Liver (tissue), 9 donors: Measurements from ENCODE around the gene FSTL1. TPM values are rescaled to one million over a fixed set of nuclear protein-coding genes. Genes with fewer than 3 reads are reported as not detected.

ENCODE experiments used
- DNase-seq: peaks from one replicate; pipeline ENCODE4 v3.0.0-alpha.2; 2017; ENCODE audit warnings: low spot score
- H3K27ac ChIP-seq, 2 donors: one replicate each; pipeline ENCODE4 v1.7.0; 2013; ENCODE audit warnings: inconsistent platforms in 2 of 2, low read length in 2 of 2, control low read depth in 1 of 2, low read depth in 1 of 2, mild to moderate bottlenecking in 1 of 2
- H3K27me3 ChIP-seq, 4 donors: one replicate each; pipeline versions ENCODE4 v1.6.1 to v1.7.0; 2013; ENCODE audit warnings: low read length in 3 of 4, inconsistent platforms in 1 of 4, mild to moderate bottlenecking in 1 of 4, moderate library complexity in 1 of 4; ENCODE audit not compliant: control insufficient read depth in 4 of 4, insufficient read depth in 4 of 4
- H3K36me3 ChIP-seq, 4 donors: one replicate each; pipeline versions ENCODE4 v1.6.1 to v1.7.0; 2013; ENCODE audit warnings: low read length in 3 of 4, mild to moderate bottlenecking in 3 of 4, low read depth in 1 of 4, moderate library complexity in 1 of 4; ENCODE audit not compliant: control insufficient read depth in 4 of 4, insufficient read depth in 3 of 4
- H3K4me1 ChIP-seq, 4 donors: one replicate each; pipeline versions ENCODE4 v1.6.1 to v1.7.0; 2013; ENCODE audit warnings: low read length in 3 of 4, mild to moderate bottlenecking in 3 of 4, moderate library complexity in 1 of 4; ENCODE audit not compliant: control insufficient read depth in 4 of 4, insufficient read depth in 4 of 4
- H3K4me3 ChIP-seq, 3 donors: one replicate each; pipeline versions ENCODE4 v1.6.1 to v1.7.0; 2013; ENCODE audit warnings: low read length in 3 of 3, control low read depth in 1 of 3, low read depth in 1 of 3, mild to moderate bottlenecking in 1 of 3
- H3K9ac ChIP-seq, 2 donors: one replicate each; pipeline ENCODE4 v1.7.0; 2013; ENCODE audit warnings: low read length in 2 of 2, mild to moderate bottlenecking in 2 of 2, moderate library complexity in 2 of 2, control low read depth in 1 of 2, low read depth in 1 of 2
- H3K9me3 ChIP-seq, 4 donors: one replicate each; pipeline versions ENCODE4 v1.6.1 to v1.7.0; 2013; ENCODE audit warnings: low read length in 3 of 4; ENCODE audit not compliant: control insufficient read depth in 4 of 4
- EGR1 ChIP-seq, 2 donors: IDR thresholded peaks; 2 replicates each; pipeline ENCODE4 v1.6.1; 2016 to 2018; ENCODE audit warnings: antibody characterized with exemption in 2 of 2, low read depth in 2 of 2
- FOXA1 ChIP-seq: IDR thresholded peaks from 2 replicates; pipeline ENCODE4 v1.6.1; 2016; ENCODE audit warnings: antibody characterized with exemption
- FOXA2 ChIP-seq: IDR thresholded peaks from 2 replicates; pipeline ENCODE4 v1.6.1; 2016; ENCODE audit warnings: antibody characterized with exemption
- GABPA ChIP-seq, 2 donors: IDR thresholded peaks in 1 of 2; conservative IDR thresholded peaks in 1 of 2; 2 replicates each; pipeline ENCODE4 v1.6.1; 2016; ENCODE audit warnings: antibody characterized with exemption in 2 of 2, mild to moderate bottlenecking in 1 of 2, moderate library complexity in 1 of 2
- HNF4A ChIP-seq, 2 donors: conservative IDR thresholded peaks; 2 replicates each; pipeline ENCODE4 v1.6.1; 2016; ENCODE audit warnings: antibody characterized with exemption in 2 of 2, mild to moderate bottlenecking in 2 of 2
- HNF4G ChIP-seq: IDR thresholded peaks from 2 replicates; pipeline ENCODE4 v1.6.1; 2016; ENCODE audit warnings: antibody characterized with exemption
- JUND ChIP-seq, 2 donors: IDR thresholded peaks; 2 replicates each; pipeline ENCODE4 v1.6.1; 2016; ENCODE audit warnings: antibody characterized with exemption in 2 of 2
- MAX ChIP-seq: IDR thresholded peaks from 2 replicates; pipeline ENCODE4 v1.6.1; 2016; ENCODE audit warnings: antibody characterized with exemption
- NR2F2 ChIP-seq: IDR thresholded peaks from 2 replicates; pipeline ENCODE4 v1.6.1; 2016; ENCODE audit warnings: antibody characterized with exemption
- RAD21 ChIP-seq, 2 donors: IDR thresholded peaks; 2 replicates each; pipeline ENCODE4 v1.6.1; 2016; ENCODE audit warnings: antibody characterized with exemption in 2 of 2, mild to moderate bottlenecking in 2 of 2
- REST ChIP-seq: IDR thresholded peaks from 2 replicates; pipeline ENCODE4 v1.6.1; 2016; ENCODE audit warnings: antibody characterized with exemption, mild to moderate bottlenecking
- RXRA ChIP-seq, 2 donors: IDR thresholded peaks; 2 replicates each; pipeline ENCODE4 v1.6.1; 2017 to 2018; ENCODE audit warnings: antibody characterized with exemption in 2 of 2, mild to moderate bottlenecking in 1 of 2
- SP1 ChIP-seq: IDR thresholded peaks from 2 replicates; pipeline ENCODE4 v1.6.1; 2018; ENCODE audit warnings: antibody characterized with exemption, mild to moderate bottlenecking
- TAF1 ChIP-seq: conservative IDR thresholded peaks from 2 replicates; pipeline ENCODE4 v1.6.1; 2016; ENCODE audit warnings: antibody characterized with exemption, mild to moderate bottlenecking
- YY1 ChIP-seq: IDR thresholded peaks from 2 replicates; pipeline ENCODE4 v1.6.1; 2016; ENCODE audit warnings: antibody characterized with exemption, mild to moderate bottlenecking
- ZBTB33 ChIP-seq: IDR thresholded peaks from 2 replicates; pipeline ENCODE4 v1.6.1; 2016; ENCODE audit warnings: antibody characterized with exemption
- WGBS: extraction: QIAGEN DNeasy Blood & Tissue Kit; methylation state at CpG from one replicate; pipeline ENCODE4 v1.1.7; 2013; 5-methylcytosine and 5-hydroxymethylcytosine counted together
- polyA plus RNA-seq, 2 donors: library from polyadenylated mRNA; stranded (reverse) in 1 of 2; unstranded in 1 of 2; fragments of 200-250 nt in 1 of 2; fragments of >200 nt in 1 of 2; fragmentation: Nextera tagmentation in 1 of 2; extraction: Ambion mirVana in 1 of 2; gene quantifications; one replicate each; pipeline versions ENCODE4 v1.2.1 to v1.2.3, GENCODE V29; 2013 to 2015
- total RNA-seq, 2 donors: library from RNA; depleted of rRNA; stranded (reverse); fragments of >200 nt; gene quantifications; one replicate each; pipeline ENCODE4 v1.2.3, GENCODE V29; 2014
- TF ChIP-seq, protein P1 (sequence below): fragments of 150-350 bp; IDR thresholded peaks from 2 replicates; pipeline ENCODE4 v1.5.1; 2017; ENCODE audit warnings: improper control_type of control experiment, low read depth, low read length; ENCODE audit not compliant: missing input control
- TF ChIP-seq, protein P2 (sequence below): IDR thresholded peaks from 2 replicates; pipeline ENCODE4 v1.6.1; 2016; ENCODE audit warnings: antibody characterized with exemption
- donor health status: healthy.
- donor health status: healthy.
- donor health status: healthy.
- donor health status: healthy.
- donor health status: healthy.

Gene FSTL1
- total and polyA plus RNA-seq, 4 donors = 9.6 to 67.5 (median 24.6) TPM

- Histone ChIP-seq H3K4me3 (no peak overlapping the region), H3K27ac (no peak overlapping the region), H3K4me1 (no peaks in the 10 kb centered on the region), H3K9me3 (peaks cover 0 to 4% (median 0%) of the 10 kb centered on the region in 4 donors), H3K27me3 (no peaks in the 10 kb centered on the region), H3K36me3 (no peaks in the 10 kb centered on the region), H3K9ac (no peak overlapping the region)
- TF ChIP-seq GABPA (IDR thresholded peaks at IDR 0.05 in 1 of 2, conservative IDR thresholded peaks at IDR 0.05 in 1 of 2) (no peak), EGR1 (IDR thresholded peaks at IDR 0.05; ENCODE audit: low read depth in 2 of 2) (no peak), MAX (no peak), NR2F2 (no peak), HNF4A (conservative IDR thresholded peaks at IDR 0.05) (no peak), FOXA2 (no peak), REST (no peak), ZBTB33 (no peak), RXRA (IDR thresholded peaks at IDR 0.05) (no peak), YY1 (no peak), JUND (IDR thresholded peaks at IDR 0.05) (no peak), SP1 (no peak), TAF1 (no peak), FOXA1 (no peak), RAD21 (IDR thresholded peaks at IDR 0.05) (no peak), HNF4G (no peak)
- TF ChIP-seq, protein P1, sequence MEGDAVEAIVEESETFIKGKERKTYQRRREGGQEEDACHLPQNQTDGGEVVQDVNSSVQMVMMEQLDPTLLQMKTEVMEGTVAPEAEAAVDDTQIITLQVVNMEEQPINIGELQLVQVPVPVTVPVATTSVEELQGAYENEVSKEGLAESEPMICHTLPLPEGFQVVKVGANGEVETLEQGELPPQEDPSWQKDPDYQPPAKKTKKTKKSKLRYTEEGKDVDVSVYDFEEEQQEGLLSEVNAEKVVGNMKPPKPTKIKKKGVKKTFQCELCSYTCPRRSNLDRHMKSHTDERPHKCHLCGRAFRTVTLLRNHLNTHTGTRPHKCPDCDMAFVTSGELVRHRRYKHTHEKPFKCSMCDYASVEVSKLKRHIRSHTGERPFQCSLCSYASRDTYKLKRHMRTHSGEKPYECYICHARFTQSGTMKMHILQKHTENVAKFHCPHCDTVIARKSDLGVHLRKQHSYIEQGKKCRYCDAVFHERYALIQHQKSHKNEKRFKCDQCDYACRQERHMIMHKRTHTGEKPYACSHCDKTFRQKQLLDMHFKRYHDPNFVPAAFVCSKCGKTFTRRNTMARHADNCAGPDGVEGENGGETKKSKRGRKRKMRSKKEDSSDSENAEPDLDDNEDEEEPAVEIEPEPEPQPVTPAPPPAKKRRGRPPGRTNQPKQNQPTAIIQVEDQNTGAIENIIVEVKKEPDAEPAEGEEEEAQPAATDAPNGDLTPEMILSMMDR = no peak
- TF ChIP-seq, protein P2, sequence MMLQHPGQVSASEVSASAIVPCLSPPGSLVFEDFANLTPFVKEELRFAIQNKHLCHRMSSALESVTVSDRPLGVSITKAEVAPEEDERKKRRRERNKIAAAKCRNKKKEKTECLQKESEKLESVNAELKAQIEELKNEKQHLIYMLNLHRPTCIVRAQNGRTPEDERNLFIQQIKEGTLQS = no peak
- no peak for DNase-seq
- 90% methylated on average over 2 of the region's 2 CpGs for WGBS
These were observed 45.0 kb upstream of the FSTL1 start for GRCh38 chr3:120495809-120496208.
